Fibroblast of the aortic adventitia (primary cell): ENCODE measurements around the gene LRRFIP2. TPM values are rescaled to one million over a fixed set of nuclear protein-coding genes. Genes with fewer than 3 reads are reported as not detected.

Experiments
- DNase-seq: peaks from one replicate; pipeline ENCODE4 v3.0.0-alpha.2; 2010; ENCODE audit warnings: low read depth
- H3K4me3 ChIP-seq: 2 replicates; pipeline ENCODE4 v1.5.1; 2011; ENCODE audit warnings: low read depth, mild to moderate bottlenecking, control low read depth, low read length, moderate library complexity
- CTCF ChIP-seq: IDR thresholded peaks from 2 replicates; pipeline ENCODE4 v1.5.1; 2011; ENCODE audit warnings: mild to moderate bottlenecking, low read length, control low read depth, inconsistent platforms; ENCODE audit not compliant: insufficient read depth
- total RNA-seq: library from RNA; depleted of rRNA; stranded (reverse); fragments of >200 nt; gene quantifications from 2 replicates; pipeline ENCODE4 v1.2.3, GENCODE V29; 2012; ENCODE audit warnings: low replicate concordance

The LRRFIP2 gene
- total RNA-seq, 1 donor = 46.8 TPM

GRCh38 chr3:37118163-37118562 is 56.2 kb downstream of the LRRFIP2 start:
- H3K4me3 ChIP-seq = no peak overlapping the region
- TF ChIP-seq CTCF = no peak
- no peak for DNase-seq

- no peak for DNase-seq
- TF ChIP-seq CTCF = no peak
- H3K4me3 ChIP-seq = no peak overlapping the region
These were observed 56.8 kb downstream of the LRRFIP2 start for GRCh38 chr3:37117548-37117947.

GRCh38 chr3:37116998-37117397 is 57.4 kb downstream of the LRRFIP2 start:
- no peak for DNase-seq
- no peak for TF ChIP-seq CTCF
- no peak overlapping the region for H3K4me3 ChIP-seq

- peak; percentile 55 for DNase-seq
- H3K4me3 ChIP-seq = no peak overlapping the region
These were observed 58.9 kb downstream of the LRRFIP2 start for GRCh38 chr3:37115446-37115845.

GRCh38 chr3:37114251-37115145 is 59.9 kb downstream of the LRRFIP2 start:
- no peak for TF ChIP-seq CTCF
- DNase-seq = peak; percentile 93
- H3K4me3 ChIP-seq = no peak overlapping the region

More at GRCh38 chr3:37115446-37115845, 58.9 kb downstream of the LRRFIP2 start:
- no peak for TF ChIP-seq CTCF

- TF ChIP-seq CTCF = no peak
- H3K4me3 ChIP-seq = no peak overlapping the region
- DNase-seq = no peak
These were observed 61.4 kb downstream of the LRRFIP2 start for GRCh38 chr3:37112987-37113386.

GRCh38 chr3:37111199-37111598 is 63.2 kb downstream of the LRRFIP2 start:
- TF ChIP-seq CTCF = no peak
- DNase-seq = no peak
- no peak overlapping the region for H3K4me3 ChIP-seq
